Measurements from ENCODE around the gene BBLN.
"Not testable (repeated sequence)": the region's sequence is repeated elsewhere in the genome, so short reads cannot be mapped to it uniquely, and the experiment has no call there.

The BBLN gene

GRCh38 chr9:128159784-128160602 lies at the start of gene BBLN:
Gene BBLN, plus strand, starts transcription at chr9:128160265. Its CDS starts 143 bp downstream, at chr9:128160408.
- DNase-seq, result peak; percentile 58 to 90

- not testable (repeated sequence) for DNase-seq
These were observed 48.3 kb upstream of the BBLN start for GRCh38 chr9:128111726-128112125.

- DNase-seq, result no peak
These were observed 46.3 kb upstream of the BBLN start for GRCh38 chr9:128113526-128114325.

- DNase-seq, result no peak
These were observed 45.5 kb upstream of the BBLN start for GRCh38 chr9:128114326-128115186.

- DNase-seq, result no peak
These were observed 44.6 kb upstream of the BBLN start for GRCh38 chr9:128115187-128116103.

GRCh38 chr9:128116104-128117083 lies 43.7 kb upstream of the BBLN start:
- DNase-seq, result no peak

GRCh38 chr9:128117613-128118471 lies 42.2 kb upstream of the BBLN start:
- peak; percentile 70 to 89 for DNase-seq

GRCh38 chr9:128118472-128118857 lies 41.6 kb upstream of the BBLN start:
- no peak for DNase-seq

- DNase-seq, result no peak
These were observed 40.9 kb upstream of the BBLN start for GRCh38 chr9:128118971-128119665.

- no peak for DNase-seq
These were observed 39.9 kb upstream of the BBLN start for GRCh38 chr9:128120061-128120740.

GRCh38 chr9:128120741-128121465 lies 39.2 kb upstream of the BBLN start:
- DNase-seq, result no peak

GRCh38 chr9:128121466-128121810 lies 38.6 kb upstream of the BBLN start:
- no peak for DNase-seq

- DNase-seq, result no peak
These were observed 37.9 kb upstream of the BBLN start for GRCh38 chr9:128121924-128122808.

- no peak for DNase-seq
These were observed 37.3 kb upstream of the BBLN start for GRCh38 chr9:128122809-128123175.

- no peak for DNase-seq
These were observed 36.5 kb upstream of the BBLN start for GRCh38 chr9:128123451-128124080.

- DNase-seq, result no peak
These were observed 35.6 kb upstream of the BBLN start for GRCh38 chr9:128124451-128124850.
